G401 (cell line): ENCODE data around the gene FXYD3. TPM values are rescaled to one million over a fixed set of nuclear protein-coding genes. Genes with fewer than 3 reads are reported as not detected.
"Not testable (repeated sequence)": the region's sequence is repeated elsewhere in the genome, so short reads cannot be mapped to it uniquely, and the experiment has no call there.

Source experiments
- DNase-seq: peaks from one replicate; pipeline ENCODE4 v3.0.0-alpha.2; 2015; ENCODE audit warnings: low spot score
- in situ Hi-C: cut with HindIII; loops from 2 replicates; pipeline ENCODE4 v1.10.0; 2016; ENCODE audit warnings: low sequenced_read_pairs, mixed read lengths
- total RNA-seq: library from RNA; depleted of rRNA; stranded (reverse); fragments of >200 nt; shearing (Covaris generic); gene quantifications from 2 replicates; pipeline ENCODE4 v1.2.3, GENCODE V29; 2014

FXYD3 gene
- total RNA-seq, 1 experiment from 2014 or later = not detected

DNA sequence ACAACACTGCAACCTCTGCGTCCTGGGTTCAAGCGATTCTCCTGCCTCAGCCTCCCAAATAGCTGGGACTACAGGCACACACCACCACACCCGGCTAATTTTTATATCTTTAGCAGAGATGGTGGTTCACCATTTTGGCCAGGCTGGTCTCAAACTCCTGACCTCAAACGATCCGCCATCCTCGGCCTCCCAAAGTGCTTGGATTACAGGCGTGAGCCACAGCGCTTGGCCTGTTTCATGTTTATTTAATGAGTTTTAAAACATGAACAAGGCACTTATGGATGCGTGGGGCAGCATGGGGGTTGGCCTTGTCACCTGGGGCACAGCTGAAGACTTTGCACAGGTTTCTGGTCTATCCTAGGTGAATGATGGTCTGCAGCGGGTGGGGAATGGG lies 37.5 kb downstream of the FXYD3 start:
- DNase-seq, in situ Hi-C loops: not testable (repeated sequence)

DNA sequence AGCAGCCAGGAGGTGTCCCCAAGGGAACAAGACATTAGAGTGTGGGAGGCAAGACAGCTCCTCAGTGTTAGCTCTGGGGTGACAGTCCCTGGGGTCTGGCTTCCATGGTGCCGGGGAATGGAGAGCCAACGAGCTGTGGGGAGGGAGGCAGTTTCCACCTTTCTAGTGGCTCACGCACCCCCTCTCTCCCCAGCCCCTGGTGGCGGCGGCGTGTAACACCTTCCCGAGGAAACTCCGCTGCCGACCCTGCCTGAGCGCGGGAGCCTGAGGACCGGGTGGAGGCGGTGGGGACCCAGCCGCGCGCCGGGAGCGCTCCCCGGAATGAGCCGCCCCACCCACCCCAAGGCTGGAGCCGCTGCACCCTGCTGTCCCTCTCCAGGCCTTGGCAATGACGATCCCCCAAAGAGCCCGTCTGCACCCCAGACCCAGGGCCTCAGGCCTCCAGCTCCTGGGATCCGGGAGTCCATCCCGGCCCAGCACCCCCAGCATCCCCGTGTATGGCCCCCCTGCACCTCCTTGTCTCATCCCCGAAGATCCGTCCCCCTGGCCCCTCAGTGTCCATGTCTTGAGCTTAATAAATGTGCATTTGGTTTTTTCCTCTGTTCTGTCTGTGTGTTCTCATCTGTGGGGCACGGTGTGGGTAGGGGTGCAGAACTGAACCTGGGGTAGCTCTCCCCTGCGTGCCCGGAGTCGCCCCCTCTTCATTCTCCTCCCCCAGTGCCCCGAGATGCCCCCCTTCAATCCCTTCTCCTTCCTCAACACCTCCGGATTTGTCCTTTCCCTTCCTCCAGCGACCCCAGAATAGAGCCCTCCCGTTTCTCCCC lies 38.3 kb downstream of the FXYD3 start:
- DNase-seq = no peak

GRCh38 chr19:35154525-35155406 lies 39.1 kb downstream of the FXYD3 start, which contains the start of gene FXYD5:
Gene FXYD5 (plus strand): TSS chr19:35154735. CDS start chr19:35155551, 816 bp downstream.
- in situ Hi-C loops = no loop called here
- DNase-seq = no peak

More for the DNA sequence above, 38.3 kb downstream of the FXYD3 start:
- in situ Hi-C loops = no loop called here

- in situ Hi-C loops = no loop called here
- no peak for DNase-seq
Observed at GRCh38 chr19:35155441-35155840, 39.8 kb downstream of the FXYD3 start.

- DNase-seq = no peak
- in situ Hi-C loops = no loop called here
Observed at GRCh38 chr19:35155981-35156672, 40.5 kb downstream of the FXYD3 start.

- in situ Hi-C loops = no loop called here
Observed at GRCh38 chr19:35156673-35157014, 41.0 kb downstream of the FXYD3 start.

DNA sequence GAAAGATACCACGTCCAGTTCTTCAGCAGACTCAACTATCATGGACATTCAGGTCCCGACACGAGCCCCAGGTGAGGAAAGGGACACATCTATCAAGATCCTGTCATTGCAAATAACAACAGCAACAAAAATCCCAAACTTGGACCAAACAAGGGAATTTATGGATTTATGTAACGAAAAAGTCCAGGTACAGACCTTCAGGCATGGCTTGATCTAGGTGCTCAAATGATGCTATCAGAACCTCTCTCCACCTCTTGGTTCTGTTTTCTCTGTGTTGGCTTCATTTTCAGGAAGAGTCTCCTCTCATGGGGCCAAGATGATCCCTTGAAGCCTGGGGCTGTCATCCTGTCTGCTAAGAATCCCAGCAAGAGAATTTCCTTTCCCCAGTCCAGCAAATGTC lies 41.8 kb downstream of the FXYD3 start:
- DNase-seq = no peak
- in situ Hi-C loops = no loop called here

More at GRCh38 chr19:35156673-35157014, 41.0 kb downstream of the FXYD3 start:
- no peak for DNase-seq

DNA sequence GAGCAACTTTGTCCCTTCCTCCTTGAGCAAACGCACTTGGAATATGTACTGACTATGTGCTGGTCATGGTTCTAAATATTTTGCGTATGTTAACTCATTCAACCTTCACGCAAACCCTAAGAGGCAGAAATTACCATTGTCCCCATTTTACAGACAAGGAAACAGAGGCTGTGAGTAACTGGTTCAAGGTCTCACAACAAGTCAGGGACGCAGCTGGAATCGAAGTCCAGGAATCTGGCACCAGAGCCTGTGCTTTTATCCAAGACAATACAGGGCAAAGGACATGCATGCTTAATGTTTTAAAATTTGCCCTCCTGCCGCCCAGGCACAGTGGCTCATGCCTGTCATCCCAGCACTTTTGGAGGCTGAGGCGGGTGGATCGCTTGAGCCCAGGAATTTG lies 44.0 kb downstream of the FXYD3 start:
- in situ Hi-C loops = no loop called here
- DNase-seq = no peak

DNA sequence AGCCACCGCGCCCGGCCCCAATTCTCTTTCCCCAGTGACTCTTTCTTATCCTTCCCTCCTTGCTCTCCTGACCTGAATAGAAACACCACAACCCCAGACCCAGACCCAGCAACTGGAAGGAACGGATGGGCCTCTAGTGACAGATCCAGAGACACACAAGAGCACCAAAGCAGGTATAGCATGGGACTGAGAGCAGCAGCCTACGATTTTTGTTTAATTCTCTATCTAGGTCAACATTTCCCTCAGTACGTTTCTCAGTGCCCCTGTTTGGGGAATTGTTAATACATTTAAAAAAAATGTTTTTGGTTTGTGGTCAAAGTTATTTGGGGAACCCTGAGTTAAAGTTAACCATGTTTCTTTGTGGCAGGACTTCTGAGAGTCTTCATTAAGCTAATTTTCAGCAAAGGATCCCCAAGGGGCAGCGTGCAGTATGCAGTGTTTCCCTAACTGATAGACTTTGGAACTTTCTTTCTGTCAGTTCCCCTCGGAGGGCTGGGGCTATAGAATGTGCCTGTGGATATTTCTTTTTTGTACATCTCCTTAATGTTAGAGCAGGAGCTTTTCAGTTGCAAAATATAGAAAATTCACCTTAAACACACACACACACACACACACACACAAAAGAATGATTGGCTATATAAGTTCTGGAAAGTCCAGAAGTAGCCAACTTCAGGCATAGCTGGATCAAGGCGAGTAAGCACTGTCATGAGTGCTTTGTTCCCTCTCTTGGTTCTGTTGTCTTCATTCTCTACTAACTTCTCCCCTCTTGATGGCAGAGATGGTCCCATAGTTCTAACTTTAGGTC lies 45.2 kb downstream of the FXYD3 start:
- in situ Hi-C loops = no loop called here
- DNase-seq = no peak

- DNase-seq = no peak
- in situ Hi-C loops = no loop called here
Observed at GRCh38 chr19:35161434-35161743, 45.8 kb downstream of the FXYD3 start.

- in situ Hi-C loops = no loop called here
- no peak for DNase-seq
Observed at GRCh38 chr19:35162471-35163326, 47.1 kb downstream of the FXYD3 start.

DNA sequence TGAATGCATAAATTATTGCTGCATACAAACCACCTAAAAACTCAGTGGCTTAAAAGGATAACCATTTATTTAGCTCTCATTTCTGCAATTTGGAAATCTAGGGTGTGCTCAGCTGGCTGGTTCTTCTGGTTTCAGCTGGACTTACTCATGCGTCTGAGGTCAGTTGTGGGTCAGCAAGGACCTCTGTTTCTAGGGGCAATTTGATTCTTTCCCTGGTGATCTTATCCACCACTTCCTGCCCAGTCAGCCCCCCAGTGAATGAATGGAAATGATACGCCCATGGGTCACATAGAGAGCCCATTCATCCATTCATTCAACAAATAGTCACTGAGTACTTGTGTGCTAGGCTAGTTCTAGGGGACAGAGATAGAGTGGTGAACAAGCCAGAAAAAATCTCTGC lies 48.8 kb downstream of the FXYD3 start:
- in situ Hi-C loops = no loop called here
- no peak for DNase-seq

DNA sequence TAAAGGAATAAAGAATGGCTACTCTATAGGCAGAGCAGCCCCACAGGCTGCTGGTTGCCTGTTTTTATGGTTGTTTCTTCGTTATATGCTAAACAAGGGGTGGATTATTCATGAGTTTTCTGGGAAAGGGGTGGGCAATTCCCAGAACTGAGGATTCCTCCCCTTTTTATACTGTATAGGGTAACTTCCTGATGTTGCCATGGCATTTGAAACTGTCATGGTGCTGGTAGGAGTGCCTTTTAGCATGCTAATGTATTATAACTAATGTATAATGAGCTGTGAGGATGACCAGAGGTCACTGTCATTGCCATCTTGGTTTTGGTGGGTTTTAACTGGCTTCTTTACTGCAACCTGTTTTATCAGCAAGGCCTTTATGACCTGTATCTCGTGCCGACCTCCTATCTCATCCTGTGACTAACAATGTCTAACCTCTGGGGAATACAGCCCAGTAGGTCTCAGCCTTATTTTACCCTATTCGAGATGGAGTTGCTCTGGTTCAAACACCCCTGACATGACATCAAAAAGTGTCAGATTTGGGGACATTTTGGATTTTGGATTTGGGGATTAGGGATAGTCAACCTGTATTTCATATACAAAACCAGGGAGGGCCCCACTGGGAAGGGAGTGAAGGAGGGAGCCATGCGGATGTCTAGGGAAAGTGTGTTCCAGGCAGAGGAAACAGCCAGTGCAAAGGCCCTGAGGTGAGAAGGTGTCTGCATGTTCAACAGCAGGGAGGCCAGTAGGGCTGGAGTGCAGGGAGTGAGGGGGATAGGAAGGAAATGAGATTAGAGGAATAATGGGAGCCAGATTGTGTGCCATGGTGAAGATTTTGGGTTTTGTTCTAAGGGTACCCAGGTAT lies 49.8 kb downstream of the FXYD3 start:
- DNase-seq = no peak
- in situ Hi-C loops = no loop called here

DNA sequence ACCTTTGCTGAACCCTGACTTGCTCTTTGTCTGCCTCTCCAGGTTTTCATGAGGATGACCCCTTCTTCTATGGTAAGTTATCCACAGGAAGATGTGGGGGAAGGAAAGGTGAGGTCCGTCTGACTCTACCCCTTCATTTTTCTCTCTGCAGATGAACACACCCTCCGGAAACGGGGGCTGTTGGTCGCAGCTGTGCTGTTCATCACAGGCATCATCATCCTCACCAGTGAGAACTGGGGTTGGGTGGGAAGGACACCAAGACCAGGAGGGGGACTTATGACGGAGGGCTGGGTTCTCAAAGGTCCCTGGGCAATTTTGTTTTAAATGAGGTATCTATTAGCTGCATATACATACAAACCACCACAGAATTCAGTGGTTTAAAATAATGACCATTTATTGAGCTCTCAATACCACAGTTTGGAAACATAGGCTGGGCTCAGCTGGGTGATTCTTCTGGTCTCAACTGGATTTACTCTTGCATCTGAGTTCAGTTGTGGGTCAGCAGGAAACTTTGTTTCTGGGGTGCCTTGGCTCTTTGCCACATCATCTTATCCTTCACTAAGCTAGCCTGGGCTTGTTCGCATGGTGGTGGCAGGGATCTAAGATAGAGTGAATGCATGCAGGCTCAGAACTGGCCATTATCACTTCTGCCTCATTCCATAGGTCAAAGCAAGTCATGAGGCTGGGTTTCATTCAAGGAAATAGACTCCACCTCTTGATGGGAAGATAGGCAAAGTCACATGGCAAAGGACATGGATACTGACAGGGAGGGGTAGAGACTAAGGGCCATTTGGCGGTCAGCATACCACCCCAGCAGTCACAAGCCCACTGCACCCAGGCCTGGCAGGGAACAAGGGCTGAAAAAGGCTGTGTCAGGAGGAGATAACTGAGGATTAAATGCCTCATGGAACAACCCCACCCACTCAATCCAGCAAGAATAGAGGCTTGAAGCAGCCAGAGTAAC lies 50.8 kb downstream of the FXYD3 start:
- DNase-seq = no peak
- in situ Hi-C loops = no loop called here

- DNase-seq = no peak
- in situ Hi-C loops = no loop called here
Observed at GRCh38 chr19:35167251-35168119, 51.9 kb downstream of the FXYD3 start.
